Liver (tissue), 9 donors: ENCODE data around the gene ADAMTS16. TPM values are rescaled to one million over a fixed set of nuclear protein-coding genes. Genes with fewer than 3 reads are reported as not detected.

Source experiments
- DNase-seq: peaks from one replicate; pipeline ENCODE4 v3.0.0-alpha.2; 2017; ENCODE audit warnings: low spot score
- H3K27ac ChIP-seq, 2 donors: one replicate each; pipeline ENCODE4 v1.7.0; 2013; ENCODE audit warnings: inconsistent platforms in 2 of 2, low read length in 2 of 2, control low read depth in 1 of 2, low read depth in 1 of 2, mild to moderate bottlenecking in 1 of 2
- H3K27me3 ChIP-seq, 4 donors: one replicate each; pipeline versions ENCODE4 v1.6.1 to v1.7.0; 2013; ENCODE audit warnings: low read length in 3 of 4, inconsistent platforms in 1 of 4, mild to moderate bottlenecking in 1 of 4, moderate library complexity in 1 of 4; ENCODE audit not compliant: control insufficient read depth in 4 of 4, insufficient read depth in 4 of 4
- H3K36me3 ChIP-seq, 4 donors: one replicate each; pipeline versions ENCODE4 v1.6.1 to v1.7.0; 2013; ENCODE audit warnings: low read length in 3 of 4, mild to moderate bottlenecking in 3 of 4, low read depth in 1 of 4, moderate library complexity in 1 of 4; ENCODE audit not compliant: control insufficient read depth in 4 of 4, insufficient read depth in 3 of 4
- H3K4me1 ChIP-seq, 4 donors: one replicate each; pipeline versions ENCODE4 v1.6.1 to v1.7.0; 2013; ENCODE audit warnings: low read length in 3 of 4, mild to moderate bottlenecking in 3 of 4, moderate library complexity in 1 of 4; ENCODE audit not compliant: control insufficient read depth in 4 of 4, insufficient read depth in 4 of 4
- H3K4me3 ChIP-seq, 3 donors: one replicate each; pipeline versions ENCODE4 v1.6.1 to v1.7.0; 2013; ENCODE audit warnings: low read length in 3 of 3, control low read depth in 1 of 3, low read depth in 1 of 3, mild to moderate bottlenecking in 1 of 3
- H3K9ac ChIP-seq, 2 donors: one replicate each; pipeline ENCODE4 v1.7.0; 2013; ENCODE audit warnings: low read length in 2 of 2, mild to moderate bottlenecking in 2 of 2, moderate library complexity in 2 of 2, control low read depth in 1 of 2, low read depth in 1 of 2
- H3K9me3 ChIP-seq, 4 donors: one replicate each; pipeline versions ENCODE4 v1.6.1 to v1.7.0; 2013; ENCODE audit warnings: low read length in 3 of 4; ENCODE audit not compliant: control insufficient read depth in 4 of 4
- CTCF ChIP-seq: fragments of 150-350 bp; IDR thresholded peaks from 2 replicates; pipeline ENCODE4 v1.5.1; 2017; ENCODE audit warnings: improper control_type of control experiment, low read depth, low read length; ENCODE audit not compliant: missing input control
- FOXA1 ChIP-seq: IDR thresholded peaks from 2 replicates; pipeline ENCODE4 v1.6.1; 2016; ENCODE audit warnings: antibody characterized with exemption
- FOXA2 ChIP-seq: IDR thresholded peaks from 2 replicates; pipeline ENCODE4 v1.6.1; 2016; ENCODE audit warnings: antibody characterized with exemption
- GABPA ChIP-seq, 2 donors: IDR thresholded peaks in 1 of 2; conservative IDR thresholded peaks in 1 of 2; 2 replicates each; pipeline ENCODE4 v1.6.1; 2016; ENCODE audit warnings: antibody characterized with exemption in 2 of 2, mild to moderate bottlenecking in 1 of 2, moderate library complexity in 1 of 2
- HNF4A ChIP-seq, 2 donors: conservative IDR thresholded peaks; 2 replicates each; pipeline ENCODE4 v1.6.1; 2016; ENCODE audit warnings: antibody characterized with exemption in 2 of 2, mild to moderate bottlenecking in 2 of 2
- HNF4G ChIP-seq: IDR thresholded peaks from 2 replicates; pipeline ENCODE4 v1.6.1; 2016; ENCODE audit warnings: antibody characterized with exemption
- JUND ChIP-seq, 2 donors: IDR thresholded peaks; 2 replicates each; pipeline ENCODE4 v1.6.1; 2016; ENCODE audit warnings: antibody characterized with exemption in 2 of 2
- NR2F2 ChIP-seq: IDR thresholded peaks from 2 replicates; pipeline ENCODE4 v1.6.1; 2016; ENCODE audit warnings: antibody characterized with exemption
- RAD21 ChIP-seq, 2 donors: IDR thresholded peaks; 2 replicates each; pipeline ENCODE4 v1.6.1; 2016; ENCODE audit warnings: antibody characterized with exemption in 2 of 2, mild to moderate bottlenecking in 2 of 2
- SP1 ChIP-seq: IDR thresholded peaks from 2 replicates; pipeline ENCODE4 v1.6.1; 2018; ENCODE audit warnings: antibody characterized with exemption, mild to moderate bottlenecking
- TAF1 ChIP-seq: conservative IDR thresholded peaks from 2 replicates; pipeline ENCODE4 v1.6.1; 2016; ENCODE audit warnings: antibody characterized with exemption, mild to moderate bottlenecking
- YY1 ChIP-seq: IDR thresholded peaks from 2 replicates; pipeline ENCODE4 v1.6.1; 2016; ENCODE audit warnings: antibody characterized with exemption, mild to moderate bottlenecking
- WGBS: extraction: QIAGEN DNeasy Blood & Tissue Kit; methylation state at CpG from one replicate; pipeline ENCODE4 v1.1.7; 2013; 5-methylcytosine and 5-hydroxymethylcytosine counted together
- polyA plus RNA-seq, 2 donors: library from polyadenylated mRNA; stranded (reverse) in 1 of 2; unstranded in 1 of 2; fragments of 200-250 nt in 1 of 2; fragments of >200 nt in 1 of 2; fragmentation: Nextera tagmentation in 1 of 2; extraction: Ambion mirVana in 1 of 2; gene quantifications; one replicate each; pipeline versions ENCODE4 v1.2.1 to v1.2.3, GENCODE V29; 2013 to 2015
- total RNA-seq, 2 donors: library from RNA; depleted of rRNA; stranded (reverse); fragments of >200 nt; gene quantifications; one replicate each; pipeline ENCODE4 v1.2.3, GENCODE V29; 2014
- TF ChIP-seq, protein P1 (sequence below): IDR thresholded peaks from 2 replicates; pipeline ENCODE4 v1.6.1; 2016; ENCODE audit warnings: antibody characterized with exemption
- TF ChIP-seq, protein P2 (sequence below): IDR thresholded peaks from 2 replicates; pipeline ENCODE4 v1.6.1; 2016; ENCODE audit warnings: antibody characterized with exemption
- donor health status: healthy.
- donor health status: healthy.
- donor health status: healthy.
- donor health status: healthy.
- donor health status: healthy.

ADAMTS16 gene
- total and polyA plus RNA-seq, 4 donors: under 0.01 to 0.84 TPM; not detected in 2

DNA sequence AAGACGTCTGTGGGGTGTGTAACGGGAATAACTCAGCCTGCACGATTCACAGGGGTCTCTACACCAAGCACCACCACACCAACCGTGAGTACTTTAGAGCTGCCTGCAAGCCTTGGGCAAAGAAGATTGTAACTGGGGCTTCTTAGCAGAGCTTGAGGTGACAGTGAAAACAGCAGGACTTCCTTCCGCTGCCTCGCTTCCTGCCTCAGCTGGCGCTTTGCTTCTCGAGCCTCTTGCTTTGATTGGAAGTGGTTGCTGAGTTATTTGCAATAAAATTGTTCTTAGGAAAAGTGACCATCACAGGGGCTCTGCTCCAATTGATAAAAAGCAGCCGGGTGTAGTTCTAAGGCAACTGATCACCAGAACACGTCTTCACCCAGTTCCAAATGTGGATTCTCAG, 99.1 kb downstream of the ADAMTS16 start:
- Histone ChIP-seq H3K27ac (no peak overlapping the region), H3K27me3 (no peaks in the 10 kb centered on the region), H3K4me3 (no peak overlapping the region), H3K4me1 (no peaks in the 10 kb centered on the region), H3K36me3 (no peaks in the 10 kb centered on the region), H3K9ac (no peak overlapping the region), H3K9me3 (no peaks in the 10 kb centered on the region)
- TF ChIP-seq JUND (IDR thresholded peaks at IDR 0.05): no peak
- no peak for TF ChIP-seq HNF4G
- TF ChIP-seq NR2F2: no peak
- no peak for TF ChIP-seq FOXA1
- no peak for TF ChIP-seq TAF1
- TF ChIP-seq, protein P1, sequence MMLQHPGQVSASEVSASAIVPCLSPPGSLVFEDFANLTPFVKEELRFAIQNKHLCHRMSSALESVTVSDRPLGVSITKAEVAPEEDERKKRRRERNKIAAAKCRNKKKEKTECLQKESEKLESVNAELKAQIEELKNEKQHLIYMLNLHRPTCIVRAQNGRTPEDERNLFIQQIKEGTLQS: no peak
- no peak for TF ChIP-seq YY1
- no peak for TF ChIP-seq HNF4A (conservative IDR thresholded peaks at IDR 0.05)
- TF ChIP-seq RAD21 (IDR thresholded peaks at IDR 0.05): no peak
- no peak for TF ChIP-seq FOXA2
- TF ChIP-seq, protein P2, sequence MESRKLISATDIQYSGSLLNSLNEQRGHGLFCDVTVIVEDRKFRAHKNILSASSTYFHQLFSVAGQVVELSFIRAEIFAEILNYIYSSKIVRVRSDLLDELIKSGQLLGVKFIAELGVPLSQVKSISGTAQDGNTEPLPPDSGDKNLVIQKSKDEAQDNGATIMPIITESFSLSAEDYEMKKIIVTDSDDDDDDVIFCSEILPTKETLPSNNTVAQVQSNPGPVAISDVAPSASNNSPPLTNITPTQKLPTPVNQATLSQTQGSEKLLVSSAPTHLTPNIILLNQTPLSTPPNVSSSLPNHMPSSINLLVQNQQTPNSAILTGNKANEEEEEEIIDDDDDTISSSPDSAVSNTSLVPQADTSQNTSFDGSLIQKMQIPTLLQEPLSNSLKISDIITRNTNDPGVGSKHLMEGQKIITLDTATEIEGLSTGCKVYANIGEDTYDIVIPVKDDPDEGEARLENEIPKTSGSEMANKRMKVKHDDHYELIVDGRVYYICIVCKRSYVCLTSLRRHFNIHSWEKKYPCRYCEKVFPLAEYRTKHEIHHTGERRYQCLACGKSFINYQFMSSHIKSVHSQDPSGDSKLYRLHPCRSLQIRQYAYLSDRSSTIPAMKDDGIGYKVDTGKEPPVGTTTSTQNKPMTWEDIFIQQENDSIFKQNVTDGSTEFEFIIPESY: no peak
- no peak for TF ChIP-seq CTCF
- TF ChIP-seq SP1: no peak
- TF ChIP-seq GABPA (IDR thresholded peaks at IDR 0.05 in 1 of 2, conservative IDR thresholded peaks at IDR 0.05 in 1 of 2): no peak
- no peak for DNase-seq
- WGBS: 85% methylated on average over 10 of the region's 10 CpGs

GRCh38 chr5:5240234-5240633, 100.1 kb downstream of the ADAMTS16 start:
- Histone ChIP-seq H3K9me3 (no peaks in the 10 kb centered on the region), H3K27me3 (no peaks in the 10 kb centered on the region), H3K27ac (no peak overlapping the region), H3K9ac (no peak overlapping the region), H3K4me3 (no peak overlapping the region), H3K36me3 (no peaks in the 10 kb centered on the region), H3K4me1 (no peaks in the 10 kb centered on the region)
- DNase-seq: no peak
- no peak for TF ChIP-seq CTCF
- no peak for TF ChIP-seq HNF4G
- no peak for TF ChIP-seq JUND (IDR thresholded peaks at IDR 0.05)
- no peak for TF ChIP-seq FOXA2
- TF ChIP-seq FOXA1: no peak
- TF ChIP-seq, protein P1: no peak
- no peak for TF ChIP-seq NR2F2
- TF ChIP-seq TAF1: no peak
- TF ChIP-seq, protein P2: no peak
- no peak for TF ChIP-seq SP1
- WGBS: 92% methylated on average over 8 of the region's 8 CpGs
